T-helper 1 cell treated with Interleukin-12 subunit alpha and Interleukin-12 subunit beta and Interleukin-4 antibody, amounts not matched to agents 30 ng/mL and 1 ng/mL, for 36 hours (primary cell): ENCODE measurements around the gene PPM1A. TPM values are rescaled to one million over a fixed set of nuclear protein-coding genes. Genes with fewer than 3 reads are reported as not detected.
"Not testable (repeated sequence)": the region's sequence is repeated elsewhere in the genome, so short reads cannot be mapped to it uniquely, and the experiment has no call there.

Experiments
- intact Hi-C: fragments of 100-400 bp; cut with micrococcal nuclease; formaldehyde crosslinking; loops from one replicate; pipeline ENCODE4 v1.15.1; 2024
- total RNA-seq: library from RNA; stranded (reverse); gene quantifications from 2 replicates; pipeline ENCODE4 v1.2.3, GENCODE V29; 2022

Gene PPM1A
- total RNA-seq, 1 donor from 2014 or later = 50.6 TPM

DNA sequence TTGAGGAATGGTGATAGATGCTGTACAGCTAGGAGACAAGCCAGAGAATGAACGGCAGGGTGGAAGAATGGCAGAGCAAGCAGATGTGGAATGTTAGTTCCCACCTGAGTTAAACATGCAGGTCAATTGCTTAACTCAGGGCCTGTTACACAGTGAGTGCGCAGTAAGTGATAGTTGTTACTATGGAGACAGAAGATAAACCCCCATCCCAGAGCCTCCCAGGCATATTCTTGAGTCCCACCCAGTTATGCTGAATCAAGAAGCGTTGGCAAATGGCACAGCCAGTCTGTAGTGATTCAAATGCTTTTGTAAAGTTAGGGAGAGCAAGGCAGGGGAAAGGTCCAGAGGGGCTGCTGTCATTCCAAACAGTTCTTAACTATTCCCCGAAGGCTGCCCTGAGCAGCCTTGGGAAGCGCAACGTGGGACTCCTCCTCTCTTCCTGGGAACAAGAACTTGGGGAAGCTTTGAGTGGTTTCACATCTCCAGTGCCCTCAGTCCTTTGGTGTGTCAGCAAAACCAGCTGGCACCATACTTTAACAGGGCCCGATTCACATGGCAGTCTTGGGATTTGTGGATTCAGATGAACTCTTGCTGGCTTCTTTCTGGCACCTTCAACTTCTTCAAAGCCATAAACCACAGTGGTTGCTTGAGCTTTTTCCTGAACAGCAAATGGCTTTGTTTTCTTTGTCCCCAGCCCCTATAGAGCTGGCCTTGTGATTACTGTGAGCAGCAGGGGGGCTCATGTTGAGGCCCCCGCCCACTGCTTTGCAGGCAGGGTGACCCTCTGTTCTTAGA lies 66.4 kb downstream of the PPM1A start:
- intact Hi-C loops = no loop called here

DNA sequence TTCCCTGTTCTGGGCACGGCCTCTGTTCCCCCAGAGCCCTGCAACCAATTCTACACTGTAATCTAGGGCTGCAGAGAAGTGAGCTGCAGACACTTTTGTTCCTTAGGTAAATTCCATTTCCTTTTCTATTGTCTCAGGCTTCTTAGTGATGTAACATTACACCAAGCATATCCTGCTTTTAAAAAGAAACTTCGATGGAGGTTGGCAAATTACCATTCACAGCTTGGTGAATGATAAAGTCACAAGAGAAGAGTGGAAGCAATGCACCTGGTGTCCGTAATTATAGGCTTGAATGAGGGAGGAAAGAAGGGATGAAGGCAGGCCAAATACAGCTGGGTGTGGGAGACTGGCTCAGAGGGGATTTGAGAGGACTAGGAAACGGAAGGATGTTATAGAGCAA lies 68.6 kb downstream of the PPM1A start:
- intact Hi-C loops = no loop called here

DNA sequence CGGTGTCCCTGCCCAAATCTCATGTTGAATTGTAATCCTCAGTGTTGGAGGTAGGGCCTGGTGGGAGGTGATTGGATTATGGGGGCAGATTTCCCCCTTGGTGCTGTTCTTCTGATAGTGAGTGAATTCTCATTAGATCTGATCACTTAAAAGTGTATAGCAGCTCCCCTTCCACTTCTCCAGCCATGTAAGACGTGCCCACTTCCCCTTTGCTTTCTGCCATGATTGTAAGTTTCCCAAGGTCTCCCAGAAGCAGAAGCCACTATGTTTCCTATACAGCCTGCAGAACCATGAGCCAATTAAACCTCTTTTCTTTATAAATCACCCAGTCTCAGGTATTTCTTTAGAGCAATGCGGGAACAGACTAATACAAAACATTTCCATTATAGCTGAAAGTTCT lies 71.8 kb downstream of the PPM1A start:
- intact Hi-C loops = not testable (repeated sequence)

GRCh38 chr14:60323199-60323896 lies 74.3 kb downstream of the PPM1A start:
- intact Hi-C loops = no loop called here

DNA sequence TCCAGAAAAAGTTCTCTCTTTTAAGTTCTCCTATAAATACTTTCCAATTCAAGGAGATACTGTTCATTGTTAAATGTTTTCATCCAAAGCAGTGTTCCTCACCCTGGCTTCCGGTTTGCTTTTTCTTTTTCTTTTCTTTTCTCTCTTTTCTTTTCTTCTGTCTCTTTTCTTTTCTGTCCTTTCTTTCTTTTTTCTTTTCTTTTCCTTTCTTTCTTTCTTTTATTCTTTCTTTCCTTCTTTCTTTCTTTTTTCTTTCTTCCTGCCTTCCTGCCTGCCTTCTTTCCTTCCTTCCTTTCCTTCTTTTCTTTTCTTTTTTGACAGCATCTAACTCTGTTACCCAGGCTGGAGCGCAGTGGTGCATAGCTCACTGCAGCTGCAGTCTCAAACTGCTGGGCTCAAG lies 75.8 kb downstream of the PPM1A start:
- intact Hi-C loops = no loop called here

GRCh38 chr14:60326274-60326673 lies 77.3 kb downstream of the PPM1A start:
- intact Hi-C loops = no loop called here

DNA sequence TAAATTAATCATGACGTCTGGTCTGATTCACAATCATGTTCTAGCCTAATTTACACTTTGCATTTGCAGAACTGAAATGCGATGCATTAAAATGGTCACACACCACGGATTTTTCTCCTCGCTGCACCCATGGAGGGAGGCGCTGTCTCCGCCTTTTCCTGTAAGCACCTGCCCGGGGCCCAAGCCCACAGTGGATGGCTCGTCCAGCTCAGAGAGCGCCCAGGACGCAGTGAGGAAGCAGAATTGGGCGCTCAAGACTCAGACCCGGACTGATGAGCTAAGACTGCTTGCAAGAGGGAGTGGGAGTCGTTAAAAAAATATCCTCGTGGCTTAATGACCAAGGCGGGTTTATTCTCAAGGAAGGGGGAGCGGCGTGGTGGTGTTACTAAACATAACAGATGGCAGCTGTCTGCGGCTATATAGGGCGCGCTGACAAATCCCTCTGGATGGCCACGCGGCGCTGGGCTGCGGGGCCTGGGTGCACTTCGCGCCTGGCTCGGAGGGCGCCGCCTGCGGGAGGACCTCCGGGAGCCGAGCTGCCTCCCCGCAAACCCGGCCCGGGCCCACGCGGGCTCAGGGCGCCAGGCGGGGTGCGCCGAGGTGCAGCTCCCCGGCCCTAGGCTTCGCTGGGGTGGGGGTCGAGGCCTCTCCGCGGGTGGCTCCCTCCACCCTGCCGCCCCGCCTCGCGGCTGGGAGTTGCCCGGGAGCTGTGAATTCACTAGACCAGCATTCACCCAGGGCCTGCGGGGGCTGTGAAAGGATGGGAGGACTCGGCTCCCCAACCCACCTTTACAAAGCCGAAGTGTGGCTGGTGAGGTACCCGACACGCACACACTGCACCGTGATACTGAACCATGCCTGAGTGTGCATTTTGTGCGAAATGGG lies 78.7 kb downstream of the PPM1A start:
- intact Hi-C loops = no loop called here

GRCh38 chr14:60328583-60328982 lies 79.6 kb downstream of the PPM1A start:
- intact Hi-C loops = no loop called here

DNA sequence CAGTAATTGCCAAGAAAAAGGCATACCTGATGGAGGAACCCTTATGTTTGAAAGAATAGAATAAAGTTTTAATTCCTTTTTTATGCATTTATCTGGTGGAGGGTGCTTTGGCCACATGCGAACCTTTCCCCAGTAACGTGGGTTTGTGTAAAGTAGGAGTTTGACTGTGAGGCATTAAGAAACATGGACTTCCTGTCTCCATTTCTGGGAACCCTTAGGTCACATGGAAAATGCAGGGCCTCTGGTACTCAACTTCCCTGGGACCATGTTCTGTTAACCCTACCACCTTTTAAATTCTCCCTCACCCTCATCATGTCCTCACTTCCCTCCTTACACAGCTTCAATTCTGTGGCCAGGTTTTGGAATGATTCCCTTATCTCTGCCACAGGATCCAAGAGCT lies 80.3 kb downstream of the PPM1A start:
- intact Hi-C loops = no loop called here

DNA sequence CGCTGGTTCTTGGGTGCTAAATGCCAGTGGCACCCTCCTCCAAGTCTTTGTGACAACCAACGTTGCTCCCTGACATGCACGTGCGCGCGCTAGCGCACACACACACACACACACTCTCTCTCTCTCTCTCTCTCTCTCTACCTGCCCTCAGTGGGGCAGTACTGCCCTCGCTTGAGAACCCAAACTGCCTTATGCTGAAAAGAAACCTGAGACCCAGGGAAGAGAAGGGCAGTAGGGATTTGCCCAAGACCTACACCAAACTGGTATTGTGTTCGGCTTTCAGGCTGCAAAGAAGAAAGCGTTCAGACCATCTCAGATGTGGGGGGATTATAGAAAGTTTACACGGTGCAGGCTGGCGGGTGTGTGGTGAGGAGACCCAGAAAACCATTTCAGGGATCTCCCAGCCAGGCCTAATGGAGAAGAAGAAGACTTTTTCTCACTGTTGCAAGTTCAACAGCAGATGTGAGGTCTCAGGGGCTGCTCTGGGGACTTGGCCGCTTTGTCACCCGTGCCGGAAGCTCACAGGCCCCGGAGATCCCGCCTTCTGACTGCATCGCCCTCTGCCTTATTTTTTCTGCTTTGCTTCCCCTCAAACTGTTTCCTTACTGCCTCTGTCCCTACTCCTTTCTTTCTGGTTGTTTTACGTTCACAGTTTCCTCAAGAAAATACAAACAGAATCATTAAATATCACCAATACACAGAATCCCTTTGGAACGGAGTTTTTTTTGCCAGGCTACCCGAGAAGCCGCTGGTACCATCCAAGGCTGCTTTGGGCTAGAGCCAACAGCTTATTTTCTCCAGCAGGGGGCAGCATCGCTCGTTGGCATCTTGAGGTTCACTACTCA lies 82.4 kb downstream of the PPM1A start:
- intact Hi-C loops = loop anchor here (1.0 to 5.0 kb wide), 13 partner anchors 65 to 921 kb away; partner anchors contain the start of genes JKAMP, L3HYPDH, PCNX4 and PPM1A

GRCh38 chr14:60332046-60332399 lies 83.0 kb downstream of the PPM1A start:
- intact Hi-C loops = loop anchor here (2.0 to 5.0 kb wide), 6 partner anchors 150 to 920 kb away; partner anchors contain the start of genes JKAMP, L3HYPDH, SLC38A6 and TRMT5

DNA sequence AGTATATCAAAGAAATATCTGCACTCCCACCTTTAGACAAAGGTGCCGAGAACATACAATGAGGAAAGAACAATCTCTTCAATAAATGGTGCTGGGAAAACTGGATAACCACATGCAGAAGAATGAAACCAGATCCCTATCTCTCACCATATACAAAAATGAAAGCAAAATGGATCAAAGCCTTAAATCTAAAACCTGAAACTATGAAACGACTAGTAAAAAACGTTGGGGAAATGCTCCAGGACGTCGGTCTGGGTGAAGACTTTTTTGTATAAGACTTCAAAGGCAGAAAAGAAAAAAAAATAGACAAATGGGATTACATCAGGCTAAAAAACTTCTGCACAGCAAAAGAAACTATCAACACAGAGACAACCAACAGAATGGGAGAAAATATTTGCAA lies 83.8 kb downstream of the PPM1A start:
- intact Hi-C loops = loop anchor here (2.0 to 5.0 kb wide), 6 partner anchors 151 to 919 kb away; partner anchors contain the start of genes JKAMP, L3HYPDH, SLC38A6 and TRMT5

GRCh38 chr14:60339571-60339970 lies 90.5 kb downstream of the PPM1A start:
- intact Hi-C loops = no loop called here

DNA sequence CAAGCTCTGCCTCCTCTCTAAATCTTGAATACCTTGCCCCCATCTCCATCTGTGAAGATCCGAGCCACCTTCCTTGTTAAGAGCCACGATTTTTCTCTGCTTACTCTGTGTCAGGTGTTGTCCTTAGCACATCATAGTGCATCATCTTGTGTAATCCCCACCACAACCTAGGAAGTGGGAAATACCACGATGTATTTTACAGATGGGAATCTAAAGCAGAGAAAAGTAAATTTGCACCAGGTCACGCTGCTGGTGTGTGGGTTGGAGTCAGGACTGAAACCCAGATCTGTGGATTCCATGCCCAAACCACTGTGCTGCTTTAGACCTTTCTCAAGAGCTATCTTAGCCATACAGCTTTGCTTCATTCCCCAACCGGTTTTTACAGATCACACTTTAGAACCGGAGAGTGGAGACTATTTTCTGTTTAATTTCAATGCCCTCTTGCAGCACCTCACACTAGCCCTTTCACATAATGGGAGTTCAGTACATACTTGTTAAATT lies 94.6 kb downstream of the PPM1A start:
- intact Hi-C loops = no loop called here

- intact Hi-C loops = no loop called here
Measured at GRCh38 chr14:60344751-60345150, 95.7 kb downstream of the PPM1A start.

GRCh38 chr14:60346706-60347105 lies 97.7 kb downstream of the PPM1A start:
- intact Hi-C loops = no loop called here

DNA sequence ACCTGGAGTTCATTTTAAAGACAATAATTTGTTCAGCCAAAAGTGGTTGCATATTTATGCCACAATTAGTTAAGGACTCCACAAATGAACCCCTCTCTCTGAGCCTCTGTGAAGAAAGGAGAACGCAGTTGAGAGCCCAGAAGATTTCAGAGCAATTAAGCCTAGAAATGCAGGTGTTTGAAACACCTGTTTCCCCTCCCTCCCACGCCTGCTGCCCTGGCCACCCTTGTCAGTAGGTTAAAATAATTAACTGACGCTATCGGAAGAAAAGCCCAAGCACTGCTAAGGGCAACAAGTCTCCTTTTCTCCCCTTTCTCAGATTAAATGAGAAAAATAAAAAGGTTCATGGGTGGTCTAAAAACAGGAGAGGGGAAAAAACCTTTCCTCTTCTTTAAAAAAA lies 99.2 kb downstream of the PPM1A start:
- intact Hi-C loops = no loop called here
